ENCODE results near the gene TRIOBP. TPM values are rescaled to one million over a fixed set of nuclear protein-coding genes. Genes with fewer than 3 reads are reported as not detected.

TRIOBP gene
- total and polyA plus RNA-seq, 2 donors from 2014 or later = 32.1 to 125 TPM

GRCh38 chr22:37749226-37749625 lies 52.4 kb downstream of the TRIOBP start:
- intact Hi-C loops (cut with DNase I) = no loop called here
- H3K9ac ChIP-seq (ENCODE audit: low read length in 3 of 3) = peak overlapping the region in 1 of 3 donors; percentile 26
- H3K27me3 ChIP-seq (ENCODE audit: control insufficient read depth, insufficient read depth, low read length) = no peaks in the 10 kb centered on the region

GRCh38 chr22:37749831-37750595 lies 53.2 kb downstream of the TRIOBP start:
- intact Hi-C loops (cut with DNase I) = no loop called here
- Histone ChIP-seq H3K27ac (ENCODE audit: low read depth in 2 of 2, low read length in 2 of 2) (peak overlapping the region; percentile 26 to 84), H3K27me3 (ENCODE audit: control insufficient read depth, insufficient read depth, low read length) (no peaks in the 10 kb centered on the region), H3K36me3 (ENCODE audit: control insufficient read depth in 2 of 3, insufficient read depth in 3 of 3, low read length in 3 of 3) (peaks cover 0 to 11% (median 5%) of the 10 kb centered on the region in 3 donors), H3K4me1 (ENCODE audit: control insufficient read depth in 2 of 3, insufficient read depth in 2 of 3, low read depth in 1 of 3, low read length in 3 of 3) (peaks cover 0 to 55% (median 34%) of the 10 kb centered on the region in 3 donors), H3K4me3 (ENCODE audit: low read length in 3 of 3) (no peak overlapping the region), H3K9ac (ENCODE audit: low read length in 3 of 3) (peak overlapping the region in 1 of 3 donors; percentile 52), H3K9me3 (ENCODE audit: control insufficient read depth in 2 of 3, insufficient read depth in 1 of 3, low read length in 3 of 3) (no peaks in the 10 kb centered on the region)
- no peak for TF ChIP-seq CTCF (IDR thresholded peaks at IDR 0.05; ENCODE audit: borderline replicate concordance, extremely low read depth, insufficient read depth)
- DNase-seq (no peak), FAIRE-seq (no peak)

More at GRCh38 chr22:37749226-37749625, 52.4 kb downstream of the TRIOBP start:
- H3K9me3 ChIP-seq (ENCODE audit: control insufficient read depth in 2 of 3, insufficient read depth in 1 of 3, low read length in 3 of 3) = no peaks in the 10 kb centered on the region
- TF ChIP-seq CTCF (IDR thresholded peaks at IDR 0.05; ENCODE audit: borderline replicate concordance, extremely low read depth, insufficient read depth) = no peak
- no peak for FAIRE-seq
- H3K36me3 ChIP-seq (ENCODE audit: control insufficient read depth in 2 of 3, insufficient read depth in 3 of 3, low read length in 3 of 3) = peaks cover 0 to 4% (median 0%) of the 10 kb centered on the region in 3 donors
- peak overlapping the region; percentile 26 to 84 for H3K27ac ChIP-seq (ENCODE audit: low read depth in 2 of 2, low read length in 2 of 2)
- H3K4me1 ChIP-seq (ENCODE audit: control insufficient read depth in 2 of 3, insufficient read depth in 2 of 3, low read depth in 1 of 3, low read length in 3 of 3) = peaks cover 0 to 55% (median 34%) of the 10 kb centered on the region in 3 donors
- DNase-seq = no peak
- H3K4me3 ChIP-seq (ENCODE audit: low read length in 3 of 3) = no peak overlapping the region

GRCh38 chr22:37750596-37751162 lies 53.8 kb downstream of the TRIOBP start:
- no peaks in the 10 kb centered on the region for H3K9me3 ChIP-seq (ENCODE audit: control insufficient read depth in 2 of 3, insufficient read depth in 1 of 3, low read length in 3 of 3)
- FAIRE-seq (no peak), DNase-seq (peak in 2 of 5 donors; percentile 47 to 75)
- peak overlapping the region in 1 of 3 donors; percentile 52 for H3K9ac ChIP-seq (ENCODE audit: low read length in 3 of 3)
- H3K4me1 ChIP-seq (ENCODE audit: control insufficient read depth in 2 of 3, insufficient read depth in 2 of 3, low read depth in 1 of 3, low read length in 3 of 3) = peaks cover 0 to 53% (median 30%) of the 10 kb centered on the region in 3 donors
- intact Hi-C loops (cut with DNase I) = no loop called here
- no peak for TF ChIP-seq CTCF (IDR thresholded peaks at IDR 0.05; ENCODE audit: borderline replicate concordance, extremely low read depth, insufficient read depth)
- no peaks in the 10 kb centered on the region for H3K27me3 ChIP-seq (ENCODE audit: control insufficient read depth, insufficient read depth, low read length)
- peak overlapping the region; percentile 26 to 84 for H3K27ac ChIP-seq (ENCODE audit: low read depth in 2 of 2, low read length in 2 of 2)
- no peak overlapping the region for H3K4me3 ChIP-seq (ENCODE audit: low read length in 3 of 3)
- peaks cover 0 to 18% (median 8%) of the 10 kb centered on the region in 3 donors for H3K36me3 ChIP-seq (ENCODE audit: control insufficient read depth in 2 of 3, insufficient read depth in 3 of 3, low read length in 3 of 3)

Measured in kidney (tissue), 14 donors.